ENCODE measurements around the gene MTERF1. TPM values are rescaled to one million over a fixed set of nuclear protein-coding genes. Genes with fewer than 3 reads are reported as not detected.

MTERF1 gene, protein sequence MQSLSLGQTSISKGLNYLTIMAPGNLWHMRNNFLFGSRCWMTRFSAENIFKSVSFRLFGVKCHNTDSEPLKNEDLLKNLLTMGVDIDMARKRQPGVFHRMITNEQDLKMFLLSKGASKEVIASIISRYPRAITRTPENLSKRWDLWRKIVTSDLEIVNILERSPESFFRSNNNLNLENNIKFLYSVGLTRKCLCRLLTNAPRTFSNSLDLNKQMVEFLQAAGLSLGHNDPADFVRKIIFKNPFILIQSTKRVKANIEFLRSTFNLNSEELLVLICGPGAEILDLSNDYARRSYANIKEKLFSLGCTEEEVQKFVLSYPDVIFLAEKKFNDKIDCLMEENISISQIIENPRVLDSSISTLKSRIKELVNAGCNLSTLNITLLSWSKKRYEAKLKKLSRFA
- 7.2 and 11.0 TPM in 2 replicates for total RNA-seq

DNA sequence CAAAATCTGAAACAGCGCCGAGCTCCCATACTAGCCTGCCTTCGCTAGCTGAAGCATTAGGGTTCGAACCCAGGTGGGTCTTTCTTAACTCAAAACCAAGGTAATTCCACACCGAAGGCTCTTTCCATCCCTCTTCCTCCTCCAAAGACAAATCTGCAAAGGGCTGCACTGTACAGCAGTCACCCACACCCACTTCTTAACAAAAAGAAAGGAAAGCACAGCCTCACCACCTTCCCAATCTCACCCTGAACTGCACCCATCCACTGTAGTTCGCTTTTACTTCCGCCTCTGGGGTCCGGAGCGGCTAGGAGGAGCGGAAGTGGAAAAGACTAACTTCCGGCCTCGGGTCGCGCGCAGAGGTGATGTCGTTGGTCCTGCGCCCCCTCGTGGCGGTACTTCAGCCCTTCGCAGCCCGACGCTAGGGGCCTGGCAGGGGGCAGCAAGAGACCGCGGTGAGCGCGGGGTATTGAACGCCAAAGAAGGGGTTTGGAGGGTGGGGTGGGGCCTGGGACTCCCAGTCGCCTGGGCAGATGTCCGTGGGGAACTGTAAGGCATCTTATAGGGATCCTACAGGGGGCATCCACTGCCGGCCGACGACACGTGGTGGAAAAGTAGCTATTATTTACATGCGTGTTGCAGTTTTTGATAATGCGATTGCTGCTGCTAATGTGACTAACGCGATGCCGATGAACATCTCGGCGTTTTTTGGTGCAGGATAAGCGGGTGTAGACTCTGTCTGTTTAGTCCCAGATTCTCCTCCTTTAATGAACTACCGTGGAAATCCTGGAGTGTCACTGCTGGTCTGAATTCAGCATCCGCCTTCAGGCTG, at the start of gene MTERF1:
Gene MTERF1 (minus strand): TSS at position 290 of the 829 bp plus-strand sequence. CDS start 619 bp downstream, outside the sequence.

Other genes starting within 250 kb of the MTERF1 start
- 31.3 and 48.2 TPM in 2 replicates for gene AKAP9, start 60.2 kb upstream of the MTERF1 start, total RNA-seq

Data from placental pericyte (primary cell).